T-helper 17 cell (primary cell): ENCODE measurements around the gene PITPNM1. TPM values are rescaled to one million over a fixed set of nuclear protein-coding genes. Genes with fewer than 3 reads are reported as not detected.
A peak's percentile ranks its signal among the peaks of the same experiment; 100 is the strongest.
"Not testable (repeated sequence)": the region's sequence is repeated elsewhere in the genome, so short reads cannot be mapped to it uniquely, and the experiment has no call there.

Source experiments
- ATAC-seq: fragments of 150-1000 bp; cut with Tn5 transposase; 2 replicates; pipeline ENCODE4 v1.10.0; 2021; ENCODE audit warnings: mild to moderate bottlenecking, moderate library complexity
- DNase-seq, 3 donors: peaks; one replicate each; pipeline versions ENCODE4 v3.0.0 to v3.0.0-alpha.2; 2020 to 2021
- H3K9me3 ChIP-seq: one replicate; pipeline ENCODE4 v1.7.0; 2013; ENCODE audit warnings: low read length, mild to moderate bottlenecking; ENCODE audit not compliant: control insufficient read depth, poor library complexity, severe bottlenecking
- H3K27ac Mint-ChIP-seq: one replicate; pipeline ENCODE4 v1.8.0; 2022; ENCODE audit warnings: mild to moderate bottlenecking, moderate library complexity, mixed read lengths
- H3K27me3 Mint-ChIP-seq: one replicate; pipeline ENCODE4 v1.8.0; 2022; ENCODE audit warnings: mixed read lengths
- H3K36me3 Mint-ChIP-seq: one replicate; pipeline ENCODE4 v1.8.0; 2022; ENCODE audit warnings: low read depth, mixed read lengths
- H3K4me1 Mint-ChIP-seq: one replicate; pipeline ENCODE4 v1.8.0; 2022; ENCODE audit warnings: mild to moderate bottlenecking, mixed read lengths
- H3K4me3 Mint-ChIP-seq: one replicate; pipeline ENCODE4 v1.8.0; 2022; ENCODE audit warnings: mild to moderate bottlenecking, moderate library complexity, mixed read lengths
- total RNA-seq, 4 donors: library from RNA in 2 of 4; stranded (reverse) in 2 of 4; gene quantifications; one replicate each; pipeline ENCODE4 v1.2.3 and lab custom pipeline; 2022 to 2026

Gene PITPNM1
- total RNA-seq, 2 donors from 2014 or later, result 109 to 121 TPM

DNA sequence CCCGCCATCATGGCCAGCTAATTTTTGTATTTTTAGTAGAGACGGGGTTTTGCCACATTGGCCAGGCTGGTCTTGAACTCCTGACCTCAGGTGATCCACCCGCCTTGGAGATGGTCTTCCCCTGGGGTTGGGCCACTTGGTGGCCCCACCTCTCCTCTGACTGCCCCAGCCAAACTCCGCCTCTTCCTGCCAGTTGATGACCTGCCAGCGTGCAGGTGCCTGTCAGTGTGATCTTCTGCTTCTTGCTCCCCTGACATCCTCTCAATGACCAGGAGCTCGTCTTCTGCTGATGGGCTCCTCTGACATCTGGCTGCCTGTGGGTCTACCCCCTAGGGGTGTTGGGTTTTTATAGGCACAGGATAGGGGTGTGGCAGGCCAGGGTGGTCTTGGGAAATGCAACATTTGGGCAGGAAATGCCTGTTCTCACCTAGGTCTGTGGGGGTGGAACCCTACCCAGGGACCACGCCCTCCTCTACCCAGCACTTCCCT is 19.2 kb downstream of the PITPNM1 start:
- H3K36me3 Mint-ChIP-seq, H3K27me3 Mint-ChIP-seq, ATAC-seq, DNase-seq, H3K9me3 ChIP-seq: not testable (repeated sequence)
- Mint-ChIP-seq H3K4me3 (peak overlapping the region; percentile 96), H3K4me1 (peaks cover 61% of the 10 kb centered on the region), H3K27ac (peak overlapping the region; percentile 99)

DNA sequence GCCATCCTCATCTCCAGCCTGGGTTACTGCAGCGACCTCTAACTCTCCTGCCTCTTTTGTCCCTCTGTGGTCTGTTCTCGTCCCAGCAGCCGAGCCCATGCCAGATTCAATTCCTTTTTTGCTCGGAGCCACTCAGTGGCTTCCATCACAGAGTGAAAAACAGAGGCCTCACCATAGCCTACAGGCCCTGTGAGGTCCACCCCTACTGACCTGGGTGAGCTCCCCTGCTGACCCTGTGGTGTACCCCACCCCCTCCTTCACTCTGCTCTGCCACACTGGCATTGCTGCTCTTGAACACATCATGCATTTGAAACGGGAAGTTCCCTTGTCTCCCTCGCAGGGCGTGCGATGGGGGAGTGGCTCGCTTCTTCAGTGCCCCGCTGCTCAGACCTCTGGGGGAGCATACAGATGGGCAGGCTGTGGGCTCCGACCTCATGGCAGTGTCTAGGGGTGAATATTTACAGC is 20.3 kb downstream of the PITPNM1 start:
- Mint-ChIP-seq H3K4me3 (peak overlapping the region; percentile 96), H3K4me1 (peaks cover 57% of the 10 kb centered on the region)
- ATAC-seq, result peak; percentile 30

DNA sequence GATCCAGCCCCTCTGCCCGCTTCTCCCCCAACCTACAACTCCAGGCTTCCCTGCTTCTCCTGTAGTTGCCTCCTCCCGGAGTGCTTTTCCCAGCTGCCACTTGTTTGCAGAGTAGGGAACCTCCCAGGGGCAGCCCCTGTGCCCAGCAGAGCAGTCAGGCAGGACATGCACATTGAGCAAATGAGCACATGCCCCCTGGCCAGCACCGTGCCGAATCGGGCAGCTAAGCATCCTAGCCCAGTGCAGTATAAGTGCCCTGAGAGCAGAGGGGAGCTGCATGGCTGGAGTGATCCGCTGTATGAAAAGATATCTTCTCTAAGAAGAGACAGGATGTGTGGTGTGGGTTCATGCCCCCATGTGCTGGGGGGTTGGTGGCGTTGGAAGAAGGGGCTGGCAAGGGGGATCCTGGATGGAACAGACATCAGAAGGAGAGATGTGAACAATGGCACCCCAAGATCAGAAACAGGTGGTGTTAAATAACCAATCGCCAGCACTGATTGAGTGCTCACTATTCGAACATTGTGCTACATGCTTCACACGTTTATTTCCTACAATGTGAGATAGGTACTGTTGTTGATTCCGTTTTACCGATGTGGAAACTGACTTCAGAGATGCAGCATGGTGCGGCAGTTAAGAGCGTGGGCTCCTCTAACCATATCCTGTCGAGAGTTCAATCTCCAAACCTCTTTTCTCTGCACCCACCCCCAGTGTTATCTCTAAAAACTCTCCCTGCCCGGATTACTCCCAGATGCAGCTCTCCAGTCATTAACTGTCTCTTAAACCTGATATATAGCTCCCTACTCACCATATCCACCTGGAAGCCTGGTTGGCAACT is 21.1 kb downstream of the PITPNM1 start:
- H3K4me3 Mint-ChIP-seq, result peak overlapping the region; percentile 96
- peak overlapping the region; percentile 99 for H3K27ac Mint-ChIP-seq
- H3K9me3 ChIP-seq, result no peaks in the 10 kb centered on the region
- DNase-seq, result peak in 1 of 3 donors; percentile 34
- ATAC-seq, result peak; percentile 38
- no peaks in the 10 kb centered on the region for H3K27me3 Mint-ChIP-seq
- peaks cover 57% of the 10 kb centered on the region for H3K4me1 Mint-ChIP-seq
- peaks cover 7% of the 10 kb centered on the region for H3K36me3 Mint-ChIP-seq

More for the DNA sequence above, 20.3 kb downstream of the PITPNM1 start:
- peaks cover 7% of the 10 kb centered on the region for H3K36me3 Mint-ChIP-seq
- H3K27ac Mint-ChIP-seq, result peak overlapping the region; percentile 99
- H3K27me3 Mint-ChIP-seq, result no peaks in the 10 kb centered on the region
- peak in 2 of 3 donors; percentile 44 to 53 for DNase-seq
- H3K9me3 ChIP-seq, result no peaks in the 10 kb centered on the region

DNA sequence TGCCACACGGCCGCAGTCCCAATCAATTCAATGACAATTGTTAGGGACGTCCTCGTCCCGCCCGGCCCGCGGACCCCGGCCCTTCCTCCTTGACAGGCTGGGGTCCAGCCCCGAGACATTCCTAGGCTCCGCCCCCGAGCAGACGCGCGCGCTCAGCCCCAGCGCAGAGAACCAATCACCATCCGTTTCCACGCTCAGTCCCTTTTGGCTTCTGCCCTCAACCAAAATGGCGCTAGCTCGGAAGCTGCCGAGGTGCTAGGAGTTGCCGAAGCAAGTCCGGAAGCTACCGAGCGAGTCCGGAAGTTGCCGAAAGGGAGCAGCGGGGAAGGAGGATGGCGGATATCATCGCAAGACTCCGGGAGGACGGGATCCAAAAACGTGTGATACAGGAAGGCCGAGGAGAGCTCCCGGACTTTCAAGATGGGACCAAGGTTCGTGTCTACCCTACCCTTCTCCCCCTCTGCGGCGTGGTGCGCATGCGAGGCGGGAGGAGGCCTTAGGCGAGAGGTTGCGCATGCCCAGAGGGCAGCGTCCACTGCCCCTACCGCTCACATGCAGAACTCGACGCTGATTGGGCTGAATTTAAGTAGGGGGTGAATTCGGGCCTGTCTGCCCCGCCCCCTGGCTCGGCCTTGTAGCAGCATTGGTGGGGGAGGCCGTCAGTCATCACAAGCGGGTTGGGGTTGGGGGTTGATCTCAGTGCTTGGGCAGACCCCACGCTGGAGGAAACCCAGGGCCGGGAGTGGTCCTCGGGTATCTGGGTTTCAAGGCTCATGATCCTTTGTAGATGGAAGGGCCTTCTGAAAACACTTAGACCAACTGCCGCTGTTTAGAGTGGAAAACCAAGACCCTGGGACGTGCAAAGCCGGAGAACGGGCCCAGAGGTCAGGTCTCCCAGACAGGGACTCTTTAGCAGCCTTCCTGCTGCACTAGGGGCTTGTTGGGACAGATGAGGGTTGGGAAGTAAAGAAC is 22.1 kb downstream of the PITPNM1 start, which contains the start of gene AIP:
AIP (plus strand) TSS at position 200 of the 972 bp plus-strand sequence; CDS start at position 333, 133 bp downstream.
- H3K4me1 Mint-ChIP-seq, result peaks cover 52% of the 10 kb centered on the region
- H3K27me3 Mint-ChIP-seq, result no peaks in the 10 kb centered on the region
- peak; percentile 83 for ATAC-seq
- H3K4me3 Mint-ChIP-seq, result peak within 1 kb of the TSS; percentile 96
- DNase-seq, result peak; percentile 87 to 97 (median 92)
- no peaks in the 10 kb centered on the region for H3K9me3 ChIP-seq
- H3K36me3 Mint-ChIP-seq, result peaks cover 7% of the 10 kb centered on the region
- peak within 1 kb of the TSS; percentile 99 for H3K27ac Mint-ChIP-seq

DNA sequence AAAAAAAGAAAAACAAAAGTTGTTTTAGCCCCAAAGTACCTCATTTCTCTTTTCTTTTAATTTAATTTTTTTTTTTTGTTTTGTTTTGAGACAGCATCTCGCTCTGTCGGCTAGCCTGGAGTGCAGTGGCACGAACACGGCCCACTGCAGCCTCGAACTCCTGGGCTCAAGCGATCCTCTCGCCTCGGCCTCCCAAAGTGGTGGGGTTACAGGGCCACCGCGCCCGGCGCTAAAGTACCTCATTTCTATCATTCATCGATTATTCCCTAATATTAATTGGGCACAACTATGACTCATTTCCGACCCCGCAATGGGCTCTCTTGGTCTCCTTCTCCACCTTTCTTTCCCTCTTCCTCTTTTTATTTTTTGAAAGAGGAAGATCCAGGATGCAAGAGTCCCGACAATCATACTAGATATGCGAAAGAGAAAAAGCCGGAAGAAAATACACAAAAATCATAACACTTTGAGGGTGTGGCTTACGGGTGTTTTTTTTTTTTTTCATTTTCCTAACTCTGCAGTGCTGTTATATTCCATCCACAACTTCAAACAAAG is 22.8 kb downstream of the PITPNM1 start:
- Mint-ChIP-seq H3K4me1 (peaks cover 44% of the 10 kb centered on the region), H3K27me3 (no peaks in the 10 kb centered on the region), H3K4me3 (peak overlapping the region; percentile 96), H3K27ac (peak overlapping the region; percentile 99), H3K36me3 (peaks cover 2% of the 10 kb centered on the region)
- ATAC-seq (peak; percentile 16), DNase-seq (no peak)
- H3K9me3 ChIP-seq, result no peaks in the 10 kb centered on the region

DNA sequence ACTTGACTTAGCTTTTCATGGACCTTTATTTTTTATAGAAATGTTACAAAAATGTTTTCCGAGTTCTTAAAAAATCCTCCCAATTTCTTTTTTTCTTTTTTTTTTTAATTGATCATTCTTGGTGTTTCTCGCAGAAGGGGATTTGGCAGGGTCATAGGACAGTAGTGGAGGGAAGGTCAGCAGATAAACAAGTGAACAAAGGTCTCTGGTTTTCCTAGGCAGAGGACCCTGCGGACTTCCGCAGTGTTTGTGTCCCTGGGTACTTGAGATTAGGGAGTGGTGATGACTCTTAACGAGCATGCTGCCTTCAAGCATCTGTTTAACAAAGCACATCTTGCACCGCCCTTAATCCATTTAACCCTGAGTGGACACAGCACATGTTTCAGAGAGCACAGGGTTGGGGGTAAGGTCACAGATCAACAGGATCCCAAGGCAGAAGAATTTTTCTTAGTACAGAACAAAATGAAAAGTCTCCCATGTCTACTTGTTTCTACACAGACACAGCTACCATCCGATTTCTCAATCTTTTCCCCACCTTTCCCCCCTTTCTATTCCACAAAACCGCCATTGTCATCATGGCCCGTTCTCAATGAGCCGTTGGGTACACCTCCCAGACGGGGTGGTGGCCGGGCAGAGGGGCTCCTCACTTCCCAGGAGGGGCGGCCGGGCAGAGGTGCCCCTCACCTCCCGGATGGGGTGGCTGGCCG is 27.7 kb downstream of the PITPNM1 start:
- H3K36me3 Mint-ChIP-seq, H3K9me3 ChIP-seq, H3K4me3 Mint-ChIP-seq, DNase-seq, H3K27me3 Mint-ChIP-seq, ATAC-seq, H3K27ac Mint-ChIP-seq, H3K4me1 Mint-ChIP-seq: not testable (repeated sequence)

DNA sequence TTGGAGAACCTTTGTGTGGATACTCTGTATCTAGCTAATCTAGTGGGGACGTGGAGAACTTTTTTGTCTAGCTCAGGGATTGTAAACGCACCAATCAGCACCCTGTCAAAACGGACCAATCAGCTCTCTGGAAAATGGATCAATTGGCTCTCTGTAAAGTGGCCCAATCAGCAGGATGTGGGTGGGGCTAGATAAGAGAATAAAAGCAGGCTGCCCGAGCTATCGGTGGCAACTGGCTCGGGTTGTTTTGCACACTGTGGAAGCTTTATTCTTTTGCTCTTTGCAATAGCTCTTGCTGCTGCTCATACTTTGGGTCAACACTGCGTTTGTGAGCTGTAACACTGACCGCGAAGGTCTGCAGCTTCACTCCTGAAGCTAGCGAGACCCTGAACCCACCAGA is 28.5 kb downstream of the PITPNM1 start:
- H3K4me1 Mint-ChIP-seq, result not testable (repeated sequence)

DNA sequence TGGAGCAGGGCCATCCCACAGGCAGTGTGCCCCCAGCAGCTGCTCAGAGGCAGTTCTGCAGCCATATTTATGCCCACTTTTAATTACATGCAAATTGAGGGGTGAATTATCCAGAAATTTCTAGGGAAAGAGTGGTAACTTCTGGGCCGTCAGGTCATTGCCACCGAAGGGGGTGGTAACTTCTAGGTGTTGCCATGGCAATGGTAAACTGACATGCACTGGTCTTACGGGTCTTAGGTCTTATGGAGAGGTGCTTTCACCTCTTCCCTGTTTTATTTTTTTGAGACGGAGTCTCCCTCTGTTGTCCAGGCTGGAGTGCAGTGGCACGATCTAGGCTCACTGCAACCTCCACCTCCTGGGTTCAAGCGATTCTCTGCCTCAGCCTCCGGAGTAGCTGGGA is 32.3 kb downstream of the PITPNM1 start:
- Mint-ChIP-seq H3K36me3 (no peaks in the 10 kb centered on the region), H3K27ac (no peak overlapping the region), H3K4me3 (no peak overlapping the region), H3K4me1 (peaks cover 4% of the 10 kb centered on the region), H3K27me3 (no peaks in the 10 kb centered on the region)
- no peak for DNase-seq
- ATAC-seq, result no peak
- H3K9me3 ChIP-seq, result no peaks in the 10 kb centered on the region

More for the DNA sequence above, 28.5 kb downstream of the PITPNM1 start:
- not testable (repeated sequence) for H3K27me3 Mint-ChIP-seq, H3K36me3 Mint-ChIP-seq, ATAC-seq, DNase-seq, H3K9me3 ChIP-seq, H3K4me3 Mint-ChIP-seq, H3K27ac Mint-ChIP-seq

DNA sequence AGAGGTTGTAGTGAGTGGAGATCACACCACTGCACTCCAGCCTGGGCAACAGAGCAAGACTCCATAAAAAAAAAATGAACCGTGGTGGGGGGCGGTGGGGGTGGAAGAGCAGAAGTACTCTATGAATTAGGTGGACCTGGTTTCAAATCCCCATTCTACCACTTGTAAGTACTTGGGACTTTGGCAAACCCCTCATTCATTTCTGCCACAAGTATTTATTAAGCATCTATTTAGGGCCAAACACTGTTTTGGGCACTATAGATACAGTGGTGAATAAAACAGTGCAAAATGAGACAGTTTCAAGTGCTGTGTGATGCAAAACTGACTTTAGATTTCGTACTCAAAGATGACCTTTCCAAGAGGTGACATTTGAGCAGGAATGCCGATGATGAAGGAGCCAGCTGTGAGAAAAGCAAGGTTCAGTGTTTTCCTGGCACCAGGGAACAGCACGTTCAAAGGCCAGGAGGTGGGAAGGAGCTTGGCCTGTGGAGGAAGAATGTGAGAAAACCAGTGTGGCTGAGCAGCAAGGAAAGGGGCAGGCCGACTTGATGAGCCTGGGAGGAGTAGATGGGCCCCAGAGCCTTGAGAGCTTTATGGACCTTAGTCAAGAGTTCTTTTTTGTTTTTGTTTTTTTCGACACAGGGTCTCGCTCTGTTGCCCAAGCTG is 34.7 kb downstream of the PITPNM1 start:
- H3K27me3 Mint-ChIP-seq, result no peaks in the 10 kb centered on the region
- peaks cover 11% of the 10 kb centered on the region for H3K4me1 Mint-ChIP-seq
- no peaks in the 10 kb centered on the region for H3K9me3 ChIP-seq
- peak overlapping the region; percentile 93 for H3K27ac Mint-ChIP-seq
- H3K36me3 Mint-ChIP-seq, result no peaks in the 10 kb centered on the region
- no peak for ATAC-seq
- H3K4me3 Mint-ChIP-seq, result no peak overlapping the region
- no peak for DNase-seq

DNA sequence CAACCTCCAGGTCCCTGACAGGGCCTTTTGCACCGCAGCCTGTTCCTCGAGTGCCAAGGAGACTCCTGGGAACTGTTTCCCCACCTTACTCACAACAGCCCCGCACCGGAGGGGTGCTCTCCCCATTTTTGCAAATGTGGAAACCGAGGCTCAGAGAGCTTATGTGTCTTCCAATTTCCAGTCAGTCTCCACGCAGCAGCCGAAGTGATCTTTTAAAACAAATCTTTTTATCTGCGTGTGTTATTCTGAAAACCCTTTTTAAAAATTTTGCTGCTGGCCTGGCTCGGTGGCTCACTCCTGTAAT is 35.7 kb downstream of the PITPNM1 start:
- Mint-ChIP-seq H3K36me3 (no peaks in the 10 kb centered on the region), H3K4me3 (peak overlapping the region; percentile 92), H3K4me1 (peaks cover 18% of the 10 kb centered on the region), H3K27me3 (no peaks in the 10 kb centered on the region), H3K27ac (peak overlapping the region; percentile 93)
- no peak for DNase-seq
- no peaks in the 10 kb centered on the region for H3K9me3 ChIP-seq
- ATAC-seq, result no peak

DNA sequence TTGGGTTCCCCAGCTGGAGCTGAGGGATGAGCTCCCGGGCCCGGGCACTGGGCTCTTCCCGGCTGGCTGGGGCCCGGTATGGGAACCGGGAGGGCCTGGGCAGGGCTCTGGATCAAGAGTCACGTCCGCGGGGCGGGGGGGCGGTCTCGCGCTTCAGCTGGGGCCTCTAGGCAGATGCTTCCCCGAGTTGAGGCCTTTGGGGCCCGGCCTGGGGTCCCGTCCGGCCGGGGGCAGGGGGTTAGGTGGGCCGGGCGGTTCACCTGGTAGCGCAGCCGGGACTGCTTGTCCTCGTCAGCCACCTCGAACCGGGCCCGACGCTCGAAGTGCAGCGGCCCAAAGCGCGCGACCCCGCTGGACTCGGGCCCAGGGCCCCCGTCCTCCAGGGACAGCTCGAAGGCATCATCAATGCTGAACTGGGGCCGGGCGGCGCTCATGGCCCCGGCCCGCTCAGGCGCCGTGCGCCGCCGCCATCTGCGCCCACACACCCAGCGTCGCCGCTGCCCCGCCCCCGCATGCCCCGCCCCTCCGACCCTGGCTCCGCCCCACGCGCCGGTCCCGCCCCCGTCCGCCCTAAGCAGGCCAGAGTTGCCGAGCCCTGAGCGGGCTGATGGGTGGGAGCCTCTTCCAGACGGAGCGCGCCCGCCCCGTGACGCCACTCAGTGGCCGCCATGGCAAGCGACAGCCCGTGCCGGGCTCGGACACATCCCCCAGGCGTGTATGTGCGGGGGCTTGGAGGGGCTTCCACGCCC is 36.2 kb downstream of the PITPNM1 start, which contains the start of gene TMEM134:
TMEM134 (minus strand) TSS at position 493 of the 749 bp plus-strand sequence; CDS start at position 434, 59 bp downstream.
- H3K4me1 Mint-ChIP-seq, result peaks cover 20% of the 10 kb centered on the region
- ATAC-seq (peak; percentile 82), DNase-seq (peak; percentile 87 to 89 (median 89))
- H3K4me3 Mint-ChIP-seq, result peak within 1 kb of the TSS; percentile 92
- no peaks in the 10 kb centered on the region for H3K27me3 Mint-ChIP-seq
- peak within 1 kb of the TSS; percentile 93 for H3K27ac Mint-ChIP-seq
- H3K9me3 ChIP-seq, result no peaks in the 10 kb centered on the region
- H3K36me3 Mint-ChIP-seq, result no peaks in the 10 kb centered on the region
